Neural cell (in vitro differentiated cells): ENCODE data around the gene SESN1. TPM values are rescaled to one million over a fixed set of nuclear protein-coding genes. Genes with fewer than 3 reads are reported as not detected.
"Not testable (repeated sequence)": the region's sequence is repeated elsewhere in the genome, so short reads cannot be mapped to it uniquely, and the experiment has no call there.

ENCODE experiments used
- H2AFZ ChIP-seq: fragments of 200-600, 300-800 bp; sonication (generic), shearing (Covaris generic); 2 replicates; pipeline ENCODE4 v1.6.0; 2014; ENCODE audit warnings: low read depth, mild to moderate bottlenecking, antibody characterized with exemption, low read length, moderate library complexity
- H3F3A ChIP-seq: fragments of 200-600 bp; shearing (Covaris generic); 2 replicates; pipeline ENCODE4 v1.6.1; 2016; ENCODE audit warnings: mild to moderate bottlenecking, moderate library complexity, mixed read lengths, antibody characterized with exemption, low read length; ENCODE audit not compliant: insufficient read depth, poor library complexity, severe bottlenecking
- H3K27ac ChIP-seq: fragments of 200-600, 300-800 bp; sonication (generic), shearing (Covaris generic); 2 replicates; pipeline ENCODE4 v1.5.1; 2014; ENCODE audit warnings: mild to moderate bottlenecking, low read length, moderate library complexity
- H3K27me3 ChIP-seq: fragments of 300-800, 200-600 bp; sonication (generic), shearing (Covaris generic); 2 replicates; pipeline ENCODE4 v1.6.0; 2014; ENCODE audit warnings: mild to moderate bottlenecking, low read depth, low read length, moderate library complexity; ENCODE audit not compliant: insufficient read depth
- H3K36me3 ChIP-seq: fragments of 300-800, 200-600 bp; sonication (generic), shearing (Covaris generic); 2 replicates; pipeline ENCODE4 v1.5.1; 2014; ENCODE audit warnings: mild to moderate bottlenecking, antibody characterized with exemption, low read length, moderate library complexity; ENCODE audit not compliant: insufficient read depth
- H3K4me2 ChIP-seq: fragments of 300-800, 200-600 bp; sonication (generic), shearing (Covaris generic); 2 replicates; pipeline ENCODE4 v1.6.0; 2014; ENCODE audit warnings: mild to moderate bottlenecking, low read length
- H3K4me3 ChIP-seq: fragments of 300-800, 200-600 bp; sonication (generic), shearing (Covaris generic); 2 replicates; pipeline ENCODE4 v1.5.1; 2014; ENCODE audit warnings: mild to moderate bottlenecking, low read length, moderate library complexity
- H3K79me2 ChIP-seq: fragments of 200-600 bp; shearing (Covaris generic); replicated peaks from 2 replicates; pipeline ENCODE4 v1.6.0; 2014; ENCODE audit warnings: mild to moderate bottlenecking, low read length, moderate library complexity; ENCODE audit not compliant: insufficient read depth
- H3K9ac ChIP-seq: fragments of 300-800, 200-600 bp; sonication (generic), shearing (Covaris generic); 2 replicates; pipeline ENCODE4 v1.6.1; 2016; ENCODE audit warnings: mild to moderate bottlenecking, low read length, mixed read lengths
- H3K9me2 ChIP-seq: fragments of 200-600 bp; shearing (Covaris generic); 2 replicates; pipeline ENCODE4 v1.6.1; 2016; ENCODE audit warnings: mild to moderate bottlenecking, low read length, mixed read lengths; ENCODE audit not compliant: insufficient read depth
- H3K9me3 ChIP-seq: fragments of 200-600, 300-800 bp; sonication (generic), shearing (Covaris generic); 2 replicates; pipeline ENCODE4 v1.6.1; 2016; ENCODE audit warnings: mild to moderate bottlenecking, mixed run types, low read length, moderate library complexity, mixed read lengths
- H4K20me1 ChIP-seq: fragments of 200-600 bp; shearing (Covaris generic); 2 replicates; pipeline ENCODE4 v1.6.1; 2016; ENCODE audit warnings: mild to moderate bottlenecking, mixed run types; ENCODE audit not compliant: insufficient read depth
- EP300 ChIP-seq: fragments of 450-650 bp; conservative IDR thresholded peaks from 2 replicates; pipeline ENCODE4 v1.6.1; 2014; ENCODE audit warnings: antibody characterized with exemption, mild to moderate bottlenecking, moderate library complexity; ENCODE audit not compliant: poor library complexity, severe bottlenecking
- EZH2 ChIP-seq: fragments of 200-600, 300-800 bp; shearing (Covaris generic), sonication (generic); IDR thresholded peaks from 2 replicates; pipeline ENCODE4 v1.6.1; 2014; ENCODE audit warnings: antibody characterized with exemption, low read length, borderline replicate concordance, mild to moderate bottlenecking; ENCODE audit not compliant: insufficient read depth, poor library complexity, severe bottlenecking
- MXI1 ChIP-seq: fragments of 450-650 bp; conservative IDR thresholded peaks from 2 replicates; pipeline ENCODE4 v1.6.1; 2014; ENCODE audit warnings: antibody characterized with exemption, mild to moderate bottlenecking; ENCODE audit not compliant: poor library complexity, severe bottlenecking
- POLR2AphosphoS5 ChIP-seq: IDR thresholded peaks from 2 replicates; pipeline ENCODE4 v1.6.1; 2012
- RAD21 ChIP-seq: fragments of 450-650 bp; conservative IDR thresholded peaks from 2 replicates; pipeline ENCODE4 v1.6.1; 2014; ENCODE audit warnings: antibody characterized with exemption, mild to moderate bottlenecking, moderate library complexity
- REST ChIP-seq: IDR thresholded peaks from 2 replicates; pipeline ENCODE4 v1.6.1; 2012; ENCODE audit warnings: borderline replicate concordance
- SMC3 ChIP-seq: fragments of 450-650 bp; conservative IDR thresholded peaks from 2 replicates; pipeline ENCODE4 v1.6.1; 2014; ENCODE audit warnings: antibody characterized with exemption, mild to moderate bottlenecking, moderate library complexity; ENCODE audit not compliant: poor library complexity
- TAF1 ChIP-seq: IDR thresholded peaks from 2 replicates; pipeline ENCODE4 v1.6.1; 2012; ENCODE audit warnings: low read depth
- polyA plus RNA-seq: library from polyadenylated mRNA; depleted of rRNA; stranded (reverse); fragments of >200 nt; gene quantifications from 2 replicates; pipeline ENCODE4 v1.2.3, GENCODE V29; 2014
- TF ChIP-seq, protein P1 (sequence below): fragments of 450-650 bp; IDR thresholded peaks from 2 replicates; pipeline ENCODE4 v1.5.1; 2014; ENCODE audit warnings: antibody characterized with exemption, mild to moderate bottlenecking, moderate library complexity; ENCODE audit not compliant: poor library complexity, severe bottlenecking

Gene SESN1
- polyA plus RNA-seq, 1 donor from 2014 or later = 46.4 TPM

- peaks cover 12% of the 10 kb centered on the region for H3K36me3 ChIP-seq
- H3K79me2 ChIP-seq = no peaks in the 10 kb centered on the region
- H3K9me2 ChIP-seq = no peaks in the 10 kb centered on the region
- H3K27me3 ChIP-seq = no peaks in the 10 kb centered on the region
- no peak overlapping the region for H3K4me2 ChIP-seq
- H3K4me3 ChIP-seq = no peak overlapping the region
- no peaks in the 10 kb centered on the region for H3K9me3 ChIP-seq
- no peaks in the 10 kb centered on the region for H3F3A ChIP-seq
- H3K27ac ChIP-seq = no peak overlapping the region
- TF ChIP-seq POLR2AphosphoS5 = no peak
- no peak for TF ChIP-seq SMC3
- TF ChIP-seq REST = no peak
- TF ChIP-seq MXI1 = no peak
- no peak for TF ChIP-seq TAF1
- no peak for TF ChIP-seq EP300
- TF ChIP-seq RAD21 = no peak
- no peaks in the 10 kb centered on the region for H4K20me1 ChIP-seq
- H3K9ac ChIP-seq = no peak overlapping the region
- no peak overlapping the region for H2AFZ ChIP-seq
Observed at GRCh38 chr6:108983151-108983550, 111.5 kb downstream of the SESN1 start.

GRCh38 chr6:108982154-108983113, 112.2 kb downstream of the SESN1 start:
- no peak overlapping the region for H3K4me3 ChIP-seq
- H3K36me3 ChIP-seq = peaks cover 11% of the 10 kb centered on the region
- no peaks in the 10 kb centered on the region for H3F3A ChIP-seq
- no peaks in the 10 kb centered on the region for H3K79me2 ChIP-seq
- H2AFZ ChIP-seq = no peak overlapping the region
- H3K27me3 ChIP-seq = no peaks in the 10 kb centered on the region
- no peaks in the 10 kb centered on the region for H4K20me1 ChIP-seq
- no peaks in the 10 kb centered on the region for H3K9me3 ChIP-seq
- H3K9me2 ChIP-seq = no peaks in the 10 kb centered on the region
- H3K27ac ChIP-seq = no peak overlapping the region
- TF ChIP-seq, protein P1, sequence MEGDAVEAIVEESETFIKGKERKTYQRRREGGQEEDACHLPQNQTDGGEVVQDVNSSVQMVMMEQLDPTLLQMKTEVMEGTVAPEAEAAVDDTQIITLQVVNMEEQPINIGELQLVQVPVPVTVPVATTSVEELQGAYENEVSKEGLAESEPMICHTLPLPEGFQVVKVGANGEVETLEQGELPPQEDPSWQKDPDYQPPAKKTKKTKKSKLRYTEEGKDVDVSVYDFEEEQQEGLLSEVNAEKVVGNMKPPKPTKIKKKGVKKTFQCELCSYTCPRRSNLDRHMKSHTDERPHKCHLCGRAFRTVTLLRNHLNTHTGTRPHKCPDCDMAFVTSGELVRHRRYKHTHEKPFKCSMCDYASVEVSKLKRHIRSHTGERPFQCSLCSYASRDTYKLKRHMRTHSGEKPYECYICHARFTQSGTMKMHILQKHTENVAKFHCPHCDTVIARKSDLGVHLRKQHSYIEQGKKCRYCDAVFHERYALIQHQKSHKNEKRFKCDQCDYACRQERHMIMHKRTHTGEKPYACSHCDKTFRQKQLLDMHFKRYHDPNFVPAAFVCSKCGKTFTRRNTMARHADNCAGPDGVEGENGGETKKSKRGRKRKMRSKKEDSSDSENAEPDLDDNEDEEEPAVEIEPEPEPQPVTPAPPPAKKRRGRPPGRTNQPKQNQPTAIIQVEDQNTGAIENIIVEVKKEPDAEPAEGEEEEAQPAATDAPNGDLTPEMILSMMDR = no peak
- no peak for TF ChIP-seq REST
- no peak for TF ChIP-seq POLR2AphosphoS5
- TF ChIP-seq MXI1 = no peak
- no peak for TF ChIP-seq RAD21
- no peak for TF ChIP-seq TAF1
- no peak for TF ChIP-seq EZH2
- no peak for TF ChIP-seq EP300
- no peak for TF ChIP-seq SMC3
- no peak overlapping the region for H3K4me2 ChIP-seq
- no peak overlapping the region for H3K9ac ChIP-seq

- not testable (repeated sequence) for H2AFZ ChIP-seq, H3F3A ChIP-seq, H3K27me3 ChIP-seq, H3K27ac ChIP-seq, H3K9ac ChIP-seq, H3K36me3 ChIP-seq, H3K9me3 ChIP-seq, H3K4me3 ChIP-seq, H4K20me1 ChIP-seq, H3K79me2 ChIP-seq, H3K9me2 ChIP-seq, H3K4me2 ChIP-seq
Observed at GRCh38 chr6:108978638-108979037, 116.0 kb downstream of the SESN1 start.
